ENCODE measurements around the gene GDPGP1.
A peak's percentile ranks its signal among the peaks of the same experiment; 100 is the strongest.
"Not testable (repeated sequence)": the region's sequence is repeated elsewhere in the genome, so short reads cannot be mapped to it uniquely, and the experiment has no call there.

GDPGP1 gene

DNA sequence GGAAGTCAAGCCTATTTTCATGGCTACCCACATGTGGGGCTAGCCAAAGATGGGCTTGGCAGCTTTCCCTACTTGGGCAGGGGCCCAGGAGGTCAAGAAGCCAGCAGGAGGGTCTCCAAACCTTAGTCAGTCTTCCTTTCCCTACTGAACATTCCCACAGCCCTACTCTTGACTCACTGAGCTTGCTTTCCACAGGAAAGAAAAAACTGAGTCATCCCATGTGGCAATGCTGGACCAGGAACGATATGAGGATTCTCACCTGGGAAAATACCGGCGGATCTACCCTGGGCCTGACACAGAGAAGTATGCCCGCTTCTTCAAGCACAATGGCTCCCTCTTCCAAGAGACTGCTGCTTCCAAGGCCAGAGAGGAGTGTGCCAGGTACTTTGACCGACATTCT is 27.8 kb downstream of the GDPGP1 start:
- DNase-seq (ENCODE audit: low spot score), result no peak

DNA sequence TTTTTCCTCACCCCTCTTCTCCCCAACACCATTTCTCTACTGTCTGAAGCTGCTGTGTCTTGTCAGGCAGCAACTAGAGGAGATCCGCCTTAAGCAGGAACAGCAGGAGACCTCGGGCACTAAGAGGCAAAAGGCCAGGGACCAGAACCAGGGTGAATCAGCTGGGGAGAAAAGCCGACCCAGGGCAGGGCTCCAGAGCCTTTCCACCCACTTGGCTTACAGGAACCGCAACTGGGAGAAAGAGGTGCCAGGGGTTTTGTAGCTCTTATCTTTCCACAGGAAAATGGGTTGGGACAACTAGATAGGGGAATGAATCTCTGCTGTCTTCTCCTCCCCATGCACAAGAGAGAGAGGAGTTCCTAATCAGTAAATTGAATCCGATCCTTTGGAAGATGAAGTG is 28.4 kb downstream of the GDPGP1 start:
- DNase-seq (ENCODE audit: low spot score), result no peak

DNA sequence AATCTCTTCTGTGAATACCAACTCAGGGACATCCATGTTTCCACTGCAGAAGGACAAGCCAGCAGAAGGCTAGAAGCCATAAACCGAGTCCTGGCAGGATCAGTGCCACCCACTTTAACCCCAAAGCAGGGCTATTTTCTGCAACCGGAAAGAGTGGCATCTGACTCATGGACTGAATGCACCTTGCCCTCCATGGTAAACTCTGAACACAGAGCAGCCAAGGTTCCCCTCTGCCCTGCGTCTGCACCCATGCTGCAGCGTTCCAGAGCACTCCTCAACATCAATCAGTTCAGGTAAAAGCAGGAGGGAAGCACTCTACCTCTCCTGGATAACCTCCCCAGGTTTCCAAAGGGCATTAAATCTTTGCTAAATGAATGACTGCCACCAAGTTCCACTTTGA is 30.7 kb downstream of the GDPGP1 start:
- DNase-seq (ENCODE audit: low spot score), result no peak

DNA sequence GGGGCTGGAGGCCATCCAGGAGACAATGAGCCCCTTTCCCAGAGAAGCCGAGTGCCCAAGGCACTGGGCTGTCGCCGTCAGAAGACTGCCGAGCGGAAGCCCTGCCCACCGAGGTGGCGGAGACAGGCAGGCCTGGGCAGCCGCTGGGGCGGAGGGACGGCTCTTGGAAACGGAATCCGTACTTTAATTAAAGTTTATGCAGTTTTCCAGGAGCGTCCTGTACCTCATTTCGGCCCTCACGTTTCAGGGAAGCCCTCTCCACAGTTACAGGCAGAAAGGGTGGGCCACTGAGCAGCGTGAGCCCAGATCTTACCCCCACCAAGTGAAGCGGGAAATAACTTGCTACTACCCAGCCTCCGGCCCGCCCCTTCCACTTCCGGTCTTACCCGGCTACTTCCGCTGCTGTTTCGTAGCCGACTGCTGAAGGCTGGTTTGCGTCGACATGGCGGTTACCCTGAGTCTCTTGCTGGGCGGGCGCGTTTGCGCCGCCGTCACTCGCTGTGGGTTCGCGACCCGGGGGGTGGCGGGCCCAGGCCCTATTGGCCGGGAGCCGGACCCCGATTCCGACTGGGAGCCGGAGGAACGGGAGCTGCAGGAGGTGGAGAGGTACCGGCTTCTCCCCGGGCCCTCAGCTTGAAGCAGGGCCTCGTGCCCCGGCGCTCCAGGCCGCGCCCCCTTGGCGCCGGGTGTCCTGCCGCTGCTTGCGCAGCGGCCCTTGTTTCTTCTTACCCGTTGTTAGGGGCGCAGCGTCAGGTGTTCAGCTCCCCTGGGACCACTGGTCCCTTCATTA is 31.5 kb downstream of the GDPGP1 start, which contains the start of gene NGRN:
NGRN (plus strand) TSS at position 402 of the 790 bp plus-strand sequence; CDS start at position 443, 41 bp downstream.
- peak; percentile 85 for DNase-seq (ENCODE audit: low spot score)

DNA sequence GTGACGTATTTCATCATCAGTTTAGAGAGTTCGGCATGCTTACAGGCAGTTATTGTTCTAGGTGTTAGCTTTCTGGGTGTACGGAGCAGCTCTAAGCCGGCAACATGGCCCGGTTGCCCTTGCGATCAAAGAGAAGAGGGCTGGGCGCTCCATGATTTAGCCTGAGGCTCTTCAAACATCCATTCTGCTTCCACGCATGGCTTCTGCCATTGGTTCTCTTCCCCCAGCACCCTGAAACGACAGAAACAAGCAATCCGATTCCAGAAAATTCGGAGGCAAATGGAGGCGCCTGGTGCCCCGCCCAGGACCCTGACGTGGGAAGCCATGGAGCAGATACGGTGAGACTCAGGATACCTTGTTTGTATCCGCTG is 32.0 kb downstream of the GDPGP1 start:
- peak; percentile 29 for DNase-seq (ENCODE audit: low spot score)

DNA sequence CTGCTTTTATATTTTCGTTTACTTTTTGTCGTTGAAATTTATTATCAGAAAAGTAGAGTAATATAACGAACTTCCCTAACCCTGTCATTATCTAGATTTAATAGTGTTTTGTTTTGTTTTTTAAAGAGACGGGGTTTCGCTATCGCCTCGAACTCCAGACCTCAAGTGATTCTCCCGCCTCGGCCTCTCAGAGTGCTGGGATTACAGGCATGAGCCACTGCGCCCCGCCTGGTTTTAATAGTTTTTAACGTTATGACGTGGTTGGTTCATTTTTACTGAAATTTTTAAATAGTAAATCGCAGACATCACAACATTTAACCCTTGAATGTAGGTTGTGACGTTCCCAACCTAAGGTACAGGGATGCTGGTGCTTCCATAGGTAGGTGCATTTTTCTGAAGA is 32.5 kb downstream of the GDPGP1 start:
- DNase-seq (ENCODE audit: low spot score), result no peak

DNA sequence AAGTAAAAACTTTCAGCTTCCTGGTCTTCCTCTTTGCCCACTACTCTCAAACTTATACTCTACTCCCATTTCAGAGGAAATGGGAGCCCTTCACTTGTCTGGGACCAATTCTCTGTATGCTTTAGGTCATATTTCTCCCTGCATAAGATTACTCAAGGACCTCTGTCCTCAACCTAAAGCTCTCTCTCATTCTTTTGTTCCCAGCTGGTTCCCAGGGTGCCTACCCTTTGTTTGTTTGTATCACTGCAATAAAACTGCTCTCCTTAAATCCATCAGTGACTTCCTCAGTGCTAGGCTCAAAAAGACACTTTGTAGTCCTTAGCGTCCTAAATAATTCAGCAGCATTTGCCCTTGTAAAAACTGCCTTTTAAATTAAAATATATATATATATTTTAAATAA is 34.4 kb downstream of the GDPGP1 start:
- no peak for DNase-seq (ENCODE audit: low spot score)

DNA sequence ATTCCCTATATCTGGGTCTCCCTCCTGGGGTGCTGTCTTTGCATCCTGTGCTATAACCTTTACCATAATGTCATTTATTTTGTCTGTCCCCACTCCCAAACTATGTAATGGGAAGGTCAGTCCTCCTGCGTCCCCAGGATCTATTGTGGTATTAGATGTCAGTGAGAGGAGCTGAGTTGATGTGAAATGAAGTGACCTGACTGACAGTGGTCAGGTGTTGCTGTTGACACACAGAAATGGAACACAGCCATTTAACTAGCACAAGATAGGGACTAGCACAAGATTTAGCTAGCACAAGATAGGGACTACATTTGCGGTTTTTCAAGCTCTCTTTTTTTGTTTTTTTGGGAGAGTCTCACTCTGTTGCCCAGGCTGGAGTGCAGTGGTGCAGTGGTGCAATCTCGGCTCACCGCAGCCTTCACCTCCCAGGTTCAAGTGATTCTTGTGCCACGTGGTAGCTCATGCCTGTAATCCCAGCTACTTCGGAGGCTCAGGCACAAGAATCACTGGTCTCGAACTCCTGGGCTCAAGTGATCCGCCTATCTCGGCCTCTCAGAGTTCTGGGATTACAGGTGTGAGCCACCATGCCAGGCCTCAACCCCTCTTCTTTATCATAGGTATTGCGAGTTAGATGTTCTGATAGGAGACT is 36.6 kb downstream of the GDPGP1 start:
- no peak for DNase-seq (ENCODE audit: low spot score)

DNA sequence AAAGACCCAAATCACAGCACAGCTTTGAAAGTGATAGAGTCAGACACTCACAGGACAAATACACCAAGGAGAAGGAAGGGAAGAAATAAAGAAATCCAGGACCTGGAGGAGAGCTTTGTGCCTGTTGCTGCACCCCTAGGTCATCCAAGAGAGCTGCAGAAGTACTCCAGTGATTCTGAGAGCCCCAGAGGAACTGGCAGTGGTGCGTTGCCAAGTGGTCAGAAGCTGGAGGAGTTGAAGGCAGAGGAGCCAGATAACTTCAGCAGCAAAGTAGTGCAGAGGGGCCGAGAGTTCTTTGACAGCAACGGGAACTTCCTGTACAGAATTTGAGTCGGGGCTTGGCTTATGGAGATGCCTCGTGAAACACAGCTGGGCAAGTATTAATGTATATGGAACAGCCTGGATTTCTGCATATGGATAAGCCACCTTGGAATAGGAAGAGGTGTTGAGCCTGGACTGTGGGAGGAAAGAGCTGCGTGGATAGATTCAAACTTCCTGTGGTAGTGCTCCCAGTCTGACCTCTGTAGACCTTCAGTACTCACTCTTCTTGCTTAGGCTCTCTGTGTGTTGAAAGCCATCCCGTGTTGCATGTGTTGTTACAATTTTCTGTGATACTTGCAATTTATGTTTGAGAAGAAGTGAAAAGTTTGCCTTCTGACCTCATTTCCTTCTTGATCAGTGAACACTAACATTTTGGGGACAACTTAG is 37.6 kb downstream of the GDPGP1 start:
- DNase-seq (ENCODE audit: low spot score), result no peak

DNA sequence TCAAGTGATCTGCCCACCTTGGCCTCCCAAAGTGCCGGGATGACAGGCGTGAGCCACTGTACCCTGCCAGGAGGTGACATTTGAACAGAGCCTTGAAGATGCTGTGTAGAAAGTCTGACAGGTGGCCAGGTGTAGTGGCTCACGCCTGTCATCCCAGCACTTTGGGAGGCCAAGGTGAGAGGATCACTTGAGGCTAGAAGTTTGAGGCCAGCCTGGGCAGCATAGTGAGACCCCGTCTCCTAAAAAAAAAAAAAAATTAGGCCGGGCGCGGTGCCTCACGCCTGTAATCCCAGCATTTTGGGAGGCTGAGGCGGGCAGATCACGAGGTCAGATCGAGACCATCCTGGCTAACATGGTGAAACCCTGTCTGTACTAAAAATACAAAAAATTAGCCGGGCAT is 44.5 kb downstream of the GDPGP1 start:
- not testable (repeated sequence) for DNase-seq (ENCODE audit: low spot score)

DNA sequence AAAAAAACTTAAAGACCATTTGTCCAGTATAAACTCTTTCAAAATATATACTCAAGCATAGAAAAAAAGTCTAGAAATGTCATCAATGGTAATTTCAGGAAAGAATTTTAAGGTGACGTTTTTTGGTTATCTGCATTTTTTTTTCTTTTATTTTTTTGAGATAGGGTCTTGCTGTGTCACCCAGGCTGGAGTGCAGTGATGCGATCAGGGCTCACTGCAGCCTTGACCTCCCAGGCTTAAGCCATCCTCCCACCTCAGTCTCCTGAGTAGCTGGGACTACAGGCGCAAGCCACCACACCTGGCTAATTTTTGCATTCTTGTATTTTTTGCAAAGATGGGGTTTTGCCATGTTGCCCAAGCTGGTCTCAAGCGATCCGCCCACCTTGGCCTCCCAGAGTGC is 46.7 kb downstream of the GDPGP1 start:
- DNase-seq (ENCODE audit: low spot score), result not testable (repeated sequence)

DNA sequence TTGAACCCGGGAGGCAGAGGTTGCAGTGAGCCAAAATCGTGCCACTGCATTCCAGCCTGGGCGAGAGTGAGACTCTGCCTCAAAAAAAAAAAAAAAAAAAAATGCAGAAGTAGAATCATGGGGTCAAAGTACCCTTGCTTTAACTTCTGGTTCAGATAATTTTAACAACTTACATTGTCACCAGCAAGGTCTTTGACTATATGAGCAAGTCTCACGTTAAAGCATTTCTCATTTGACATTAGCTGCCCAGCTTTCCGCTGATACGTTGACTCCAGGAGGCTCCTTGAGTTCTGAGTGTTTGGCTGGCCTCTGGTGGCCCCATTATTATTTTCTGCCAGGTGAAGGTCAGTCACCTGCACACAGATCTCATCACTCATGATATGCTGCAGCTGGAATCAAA is 47.6 kb downstream of the GDPGP1 start:
- DNase-seq (ENCODE audit: low spot score), result not testable (repeated sequence)

DNA sequence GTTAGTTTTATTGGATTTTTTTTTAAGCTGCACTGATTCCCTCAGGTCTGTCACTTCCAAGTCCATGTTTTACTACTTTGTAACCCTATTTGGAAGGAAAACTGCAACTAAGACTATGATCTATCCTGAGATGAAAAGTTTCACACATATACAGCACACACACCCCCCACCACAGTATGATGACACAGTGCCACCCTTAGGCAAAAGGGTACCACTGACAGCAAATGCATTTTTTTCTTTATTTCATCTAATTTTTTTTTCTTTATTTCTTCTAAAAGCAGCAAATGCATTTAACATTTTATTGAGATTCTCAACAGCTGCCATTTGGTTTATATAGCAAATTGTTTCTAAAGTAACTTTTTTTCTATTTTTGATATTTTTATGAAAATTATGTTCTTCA is 52.7 kb downstream of the GDPGP1 start:
- DNase-seq (ENCODE audit: low spot score), result peak; percentile 25

DNA sequence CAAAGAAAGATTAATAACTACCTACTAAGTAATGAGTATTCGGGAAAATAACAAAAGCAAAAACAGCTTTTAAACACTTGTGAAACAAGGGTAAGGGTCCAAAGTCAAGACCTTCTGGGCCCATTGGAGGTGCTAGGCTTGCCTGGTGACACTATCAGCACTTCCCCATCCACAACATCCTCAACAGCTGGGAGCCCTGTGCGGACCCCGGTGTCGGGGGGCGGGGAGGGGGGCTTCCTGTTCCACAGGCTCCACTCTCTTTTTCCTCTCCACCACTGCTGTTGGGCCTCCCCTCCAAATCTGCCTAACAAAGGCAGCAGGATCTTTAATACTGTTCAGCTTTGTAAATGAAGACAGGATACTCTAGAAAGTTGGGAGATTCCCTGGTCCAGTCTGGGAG is 53.1 kb downstream of the GDPGP1 start:
- DNase-seq (ENCODE audit: low spot score), result no peak

DNA sequence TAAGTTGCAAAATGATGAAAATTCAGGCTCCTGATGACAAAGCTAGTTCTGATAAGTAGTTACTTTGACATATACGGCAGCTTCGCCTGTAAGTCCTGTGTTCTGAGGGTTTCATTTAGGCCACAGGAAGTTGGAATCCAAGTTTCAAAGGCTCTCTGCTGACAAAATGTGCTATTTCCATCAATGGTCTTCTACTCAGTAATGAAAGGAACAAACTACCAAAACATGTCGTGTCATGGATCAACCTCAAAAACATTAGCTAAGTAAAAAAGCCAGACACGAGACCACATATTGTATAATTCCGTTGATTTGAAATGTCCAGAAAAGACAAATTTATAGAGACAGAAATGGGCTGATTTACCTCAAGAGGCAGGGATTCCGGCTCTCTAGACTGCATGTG is 53.9 kb downstream of the GDPGP1 start:
- no peak for DNase-seq (ENCODE audit: low spot score)

DNA sequence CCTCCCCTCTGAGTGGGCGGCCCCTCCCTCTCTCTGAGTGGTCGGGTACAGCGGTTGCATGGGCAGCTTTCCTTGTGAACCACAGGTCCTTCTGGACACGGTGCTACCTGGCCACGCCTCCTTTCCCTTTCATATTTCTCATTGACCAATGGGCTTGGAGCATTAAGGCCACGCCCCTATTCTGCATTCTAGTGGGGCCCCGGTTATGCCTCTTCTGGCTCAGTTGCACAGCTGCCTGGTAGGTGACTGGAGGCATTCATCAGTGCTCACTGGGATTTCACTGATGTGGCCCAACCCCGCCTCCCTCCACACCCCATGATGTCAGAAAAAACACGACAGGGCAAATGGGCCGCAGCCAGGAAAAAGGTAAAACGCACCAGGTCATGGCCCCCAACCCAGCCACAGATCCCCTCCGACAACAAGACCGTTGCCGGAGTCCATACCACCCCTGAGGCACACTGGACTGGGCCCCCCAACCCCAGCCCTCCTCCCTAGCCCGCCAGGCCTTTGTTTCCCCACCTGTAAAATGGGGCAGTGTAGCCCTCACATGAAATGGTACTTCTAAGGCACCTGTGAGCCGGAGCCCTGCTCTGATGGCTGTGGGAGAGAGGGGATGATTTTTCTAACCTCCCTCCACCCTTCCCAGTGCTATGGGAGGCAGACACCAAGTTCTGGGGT is 57.8 kb downstream of the GDPGP1 start:
- DNase-seq (ENCODE audit: low spot score), result peak; percentile 75

DNA sequence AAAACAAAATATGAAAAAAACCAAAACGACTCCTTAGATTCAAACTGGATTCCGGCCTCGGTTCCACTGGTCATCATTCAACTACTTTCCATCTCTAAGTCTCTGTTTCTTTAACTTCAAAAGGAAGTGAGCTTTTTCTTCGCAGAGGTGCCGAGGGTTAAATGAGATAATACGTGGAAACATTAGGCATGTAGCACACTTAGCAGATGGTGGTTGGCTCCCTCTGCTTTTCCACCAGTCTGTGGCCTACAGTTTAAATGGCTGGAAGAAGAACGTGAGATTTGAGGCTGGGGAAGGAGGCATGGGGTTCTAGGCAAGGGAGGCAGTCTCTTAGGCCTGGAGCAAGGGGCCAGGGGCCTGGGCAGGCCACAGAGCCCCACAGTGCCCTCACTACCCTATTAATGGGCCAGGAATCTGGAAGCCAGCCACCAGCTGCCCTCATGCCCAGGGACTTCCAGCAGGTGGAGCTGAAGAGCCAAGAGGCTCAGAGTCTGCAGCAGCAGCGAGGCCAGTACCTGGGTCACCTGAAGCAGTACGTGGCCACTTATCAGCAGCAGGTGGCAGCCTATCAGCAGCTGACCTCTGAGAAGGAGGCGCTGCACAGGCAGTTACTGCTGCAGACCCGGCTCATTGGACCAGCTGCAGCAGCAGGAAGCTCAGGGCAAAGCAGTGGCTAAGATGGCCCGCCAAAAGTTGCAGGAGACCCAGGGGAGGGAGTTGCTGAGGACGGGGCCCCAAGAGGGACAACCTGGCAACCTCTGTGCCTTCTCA is 59.2 kb downstream of the GDPGP1 start:
- DNase-seq (ENCODE audit: low spot score), result peak; percentile 35

DNA sequence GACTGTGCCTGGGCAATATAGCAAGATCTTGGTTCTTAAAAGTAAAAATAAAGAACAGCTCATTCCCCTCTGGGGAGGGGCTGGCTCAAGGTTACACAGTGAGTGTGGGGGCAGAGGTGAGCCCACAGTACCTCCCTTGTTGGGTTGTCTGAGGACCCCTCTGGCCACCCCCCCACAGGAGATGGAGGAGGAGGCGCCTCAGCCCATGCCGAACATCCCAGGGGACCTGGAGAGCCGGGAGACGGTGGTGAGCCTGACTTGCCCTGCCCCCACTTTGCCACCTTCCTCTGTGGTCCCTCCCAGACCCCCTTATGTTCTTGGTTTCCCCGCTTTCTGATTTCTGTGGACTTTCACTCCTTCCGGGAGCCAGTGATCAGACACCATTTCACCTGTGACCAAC is 60.1 kb downstream of the GDPGP1 start:
- no peak for DNase-seq (ENCODE audit: low spot score)

DNA sequence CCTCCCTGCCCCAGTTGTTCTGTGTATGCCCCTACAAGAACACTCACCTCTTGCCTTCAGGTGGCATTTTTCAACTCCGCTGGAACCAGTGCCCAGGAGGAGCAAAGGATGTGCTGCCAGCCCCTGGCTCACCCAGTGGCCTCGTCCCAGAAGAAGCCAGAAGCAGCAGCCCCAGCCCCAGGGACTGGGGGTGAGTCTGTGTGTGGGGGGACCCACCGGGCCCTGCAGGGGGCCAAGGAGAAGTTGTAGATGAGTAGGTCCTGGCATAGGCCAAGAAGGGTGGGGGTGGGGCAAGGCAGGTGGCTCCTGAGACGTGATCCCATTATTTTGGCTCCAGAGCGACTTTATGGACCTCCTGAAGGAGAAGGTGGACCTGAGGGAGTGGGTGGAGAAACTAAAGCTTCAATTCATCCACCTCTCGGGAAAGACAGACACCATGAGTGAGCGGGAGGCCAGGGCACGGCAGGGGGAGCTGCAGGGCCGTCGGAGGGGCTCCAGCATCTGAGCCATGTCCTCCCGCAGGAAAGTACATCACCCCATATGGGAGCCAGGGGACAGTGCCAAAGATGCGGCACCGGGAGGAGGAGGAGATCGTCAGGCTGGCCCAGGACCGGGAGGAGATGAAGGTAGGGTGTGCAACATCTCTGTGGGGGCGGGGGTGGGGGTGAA is 60.7 kb downstream of the GDPGP1 start:
- no peak for DNase-seq (ENCODE audit: low spot score)

DNA sequence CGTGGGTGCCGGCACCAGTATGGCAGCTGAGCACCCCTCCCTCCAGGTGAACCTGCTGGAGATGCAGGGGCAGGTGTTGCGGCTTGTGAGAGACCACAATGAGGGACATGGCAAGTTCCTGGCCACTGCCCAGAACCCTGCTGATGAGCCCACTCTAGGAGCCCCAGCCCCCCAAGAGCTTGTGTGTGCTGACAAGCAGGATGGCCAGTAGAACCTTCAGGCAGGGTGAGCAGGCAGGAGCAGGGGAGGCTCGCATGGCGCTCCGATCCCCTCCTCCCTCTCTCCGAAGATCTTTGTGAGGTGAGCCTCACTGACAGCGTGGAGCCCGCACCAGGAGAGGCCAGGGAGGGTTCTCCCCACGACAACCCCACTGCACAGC is 61.2 kb downstream of the GDPGP1 start:
- DNase-seq (ENCODE audit: low spot score), result no peak
